Measurements from ENCODE around the gene CAMK4.

Gene CAMK4

DNA sequence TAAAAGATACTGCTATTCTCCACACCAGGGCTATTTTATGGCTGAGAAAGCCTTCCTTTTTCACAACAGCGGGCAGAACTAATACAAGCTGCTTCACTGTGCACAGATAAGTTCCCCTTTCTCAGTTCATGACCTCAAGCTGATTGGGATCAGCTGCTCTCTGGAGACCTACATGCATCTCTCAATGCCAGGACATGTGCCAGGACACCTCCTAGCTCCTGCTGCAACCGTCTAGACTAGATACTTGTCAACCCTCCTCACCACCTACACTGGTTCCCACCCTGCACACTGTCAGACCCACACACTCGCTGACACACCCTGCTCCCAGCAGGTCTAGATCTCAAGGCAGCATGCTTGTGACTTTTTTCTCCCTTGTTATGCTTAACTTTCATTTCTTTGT lies 248.4 kb downstream of the CAMK4 start:
- no peaks in the 10 kb centered on the region for H3K27me3 ChIP-seq (ENCODE audit: insufficient read depth, poor library complexity, severe bottlenecking)
- H3K4me3 ChIP-seq (replicated peaks; ENCODE audit: insufficient read depth, low read length): no peak overlapping the region
- no peak for TF ChIP-seq SPI1 (IDR thresholded peaks at IDR 0.05; ENCODE audit: borderline replicate concordance, low read depth)
- no peak for TF ChIP-seq GABPA (IDR thresholded peaks at IDR 0.05; ENCODE audit: low read depth)
- TF ChIP-seq, protein P1, sequence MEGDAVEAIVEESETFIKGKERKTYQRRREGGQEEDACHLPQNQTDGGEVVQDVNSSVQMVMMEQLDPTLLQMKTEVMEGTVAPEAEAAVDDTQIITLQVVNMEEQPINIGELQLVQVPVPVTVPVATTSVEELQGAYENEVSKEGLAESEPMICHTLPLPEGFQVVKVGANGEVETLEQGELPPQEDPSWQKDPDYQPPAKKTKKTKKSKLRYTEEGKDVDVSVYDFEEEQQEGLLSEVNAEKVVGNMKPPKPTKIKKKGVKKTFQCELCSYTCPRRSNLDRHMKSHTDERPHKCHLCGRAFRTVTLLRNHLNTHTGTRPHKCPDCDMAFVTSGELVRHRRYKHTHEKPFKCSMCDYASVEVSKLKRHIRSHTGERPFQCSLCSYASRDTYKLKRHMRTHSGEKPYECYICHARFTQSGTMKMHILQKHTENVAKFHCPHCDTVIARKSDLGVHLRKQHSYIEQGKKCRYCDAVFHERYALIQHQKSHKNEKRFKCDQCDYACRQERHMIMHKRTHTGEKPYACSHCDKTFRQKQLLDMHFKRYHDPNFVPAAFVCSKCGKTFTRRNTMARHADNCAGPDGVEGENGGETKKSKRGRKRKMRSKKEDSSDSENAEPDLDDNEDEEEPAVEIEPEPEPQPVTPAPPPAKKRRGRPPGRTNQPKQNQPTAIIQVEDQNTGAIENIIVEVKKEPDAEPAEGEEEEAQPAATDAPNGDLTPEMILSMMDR (IDR thresholded peaks at IDR 0.05; ENCODE audit: insufficient read depth, low read length): no peak
- TF ChIP-seq, protein P2, sequence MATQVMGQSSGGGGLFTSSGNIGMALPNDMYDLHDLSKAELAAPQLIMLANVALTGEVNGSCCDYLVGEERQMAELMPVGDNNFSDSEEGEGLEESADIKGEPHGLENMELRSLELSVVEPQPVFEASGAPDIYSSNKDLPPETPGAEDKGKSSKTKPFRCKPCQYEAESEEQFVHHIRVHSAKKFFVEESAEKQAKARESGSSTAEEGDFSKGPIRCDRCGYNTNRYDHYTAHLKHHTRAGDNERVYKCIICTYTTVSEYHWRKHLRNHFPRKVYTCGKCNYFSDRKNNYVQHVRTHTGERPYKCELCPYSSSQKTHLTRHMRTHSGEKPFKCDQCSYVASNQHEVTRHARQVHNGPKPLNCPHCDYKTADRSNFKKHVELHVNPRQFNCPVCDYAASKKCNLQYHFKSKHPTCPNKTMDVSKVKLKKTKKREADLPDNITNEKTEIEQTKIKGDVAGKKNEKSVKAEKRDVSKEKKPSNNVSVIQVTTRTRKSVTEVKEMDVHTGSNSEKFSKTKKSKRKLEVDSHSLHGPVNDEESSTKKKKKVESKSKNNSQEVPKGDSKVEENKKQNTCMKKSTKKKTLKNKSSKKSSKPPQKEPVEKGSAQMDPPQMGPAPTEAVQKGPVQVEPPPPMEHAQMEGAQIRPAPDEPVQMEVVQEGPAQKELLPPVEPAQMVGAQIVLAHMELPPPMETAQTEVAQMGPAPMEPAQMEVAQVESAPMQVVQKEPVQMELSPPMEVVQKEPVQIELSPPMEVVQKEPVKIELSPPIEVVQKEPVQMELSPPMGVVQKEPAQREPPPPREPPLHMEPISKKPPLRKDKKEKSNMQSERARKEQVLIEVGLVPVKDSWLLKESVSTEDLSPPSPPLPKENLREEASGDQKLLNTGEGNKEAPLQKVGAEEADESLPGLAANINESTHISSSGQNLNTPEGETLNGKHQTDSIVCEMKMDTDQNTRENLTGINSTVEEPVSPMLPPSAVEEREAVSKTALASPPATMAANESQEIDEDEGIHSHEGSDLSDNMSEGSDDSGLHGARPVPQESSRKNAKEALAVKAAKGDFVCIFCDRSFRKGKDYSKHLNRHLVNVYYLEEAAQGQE (IDR thresholded peaks at IDR 0.05; ENCODE audit: insufficient replicate concordance, low read depth): no peak
- no peak for TF ChIP-seq POLR2AphosphoS5 (IDR thresholded peaks at IDR 0.05; ENCODE audit: low read depth)
- H3K27ac ChIP-seq (replicated peaks): no peak overlapping the region
- DNase-seq (ENCODE audit: low read depth in 1 of 2, low spot score in 1 of 2): peak in 1 of 2 experiments; percentile 41

DNA sequence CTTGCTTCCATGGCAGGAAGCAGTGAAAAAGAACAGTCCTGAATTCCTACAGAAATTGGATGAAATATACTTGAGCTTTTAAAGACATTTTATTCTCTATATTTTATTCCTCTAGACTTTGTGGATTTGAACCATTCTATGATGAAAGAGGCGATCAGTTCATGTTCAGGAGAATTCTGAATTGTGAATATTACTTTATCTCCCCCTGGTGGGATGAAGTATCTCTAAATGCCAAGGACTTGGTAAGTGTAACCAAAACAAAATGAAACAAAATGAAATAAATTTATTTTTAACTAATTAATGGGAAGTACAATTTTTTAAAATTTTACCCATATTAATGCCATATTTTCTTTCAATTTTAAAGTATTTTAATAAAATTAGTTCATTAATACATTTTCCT lies 254.1 kb downstream of the CAMK4 start:
- Histone ChIP-seq H3K27me3 (ENCODE audit: insufficient read depth, poor library complexity, severe bottlenecking) (no peaks in the 10 kb centered on the region), H3K27ac (replicated peaks) (no peak overlapping the region), H3K4me3 (replicated peaks; ENCODE audit: insufficient read depth, low read length) (no peak overlapping the region)
- no peak for TF ChIP-seq GABPA (IDR thresholded peaks at IDR 0.05; ENCODE audit: low read depth)
- no peak for TF ChIP-seq SPI1 (IDR thresholded peaks at IDR 0.05; ENCODE audit: borderline replicate concordance, low read depth)
- no peak for TF ChIP-seq POLR2AphosphoS5 (IDR thresholded peaks at IDR 0.05; ENCODE audit: low read depth)
- TF ChIP-seq, protein P2 (IDR thresholded peaks at IDR 0.05; ENCODE audit: insufficient replicate concordance, low read depth): no peak
- TF ChIP-seq, protein P1 (IDR thresholded peaks at IDR 0.05; ENCODE audit: insufficient read depth, low read length): no peak
- DNase-seq (ENCODE audit: low read depth in 1 of 2, low spot score in 1 of 2): no peak

DNA sequence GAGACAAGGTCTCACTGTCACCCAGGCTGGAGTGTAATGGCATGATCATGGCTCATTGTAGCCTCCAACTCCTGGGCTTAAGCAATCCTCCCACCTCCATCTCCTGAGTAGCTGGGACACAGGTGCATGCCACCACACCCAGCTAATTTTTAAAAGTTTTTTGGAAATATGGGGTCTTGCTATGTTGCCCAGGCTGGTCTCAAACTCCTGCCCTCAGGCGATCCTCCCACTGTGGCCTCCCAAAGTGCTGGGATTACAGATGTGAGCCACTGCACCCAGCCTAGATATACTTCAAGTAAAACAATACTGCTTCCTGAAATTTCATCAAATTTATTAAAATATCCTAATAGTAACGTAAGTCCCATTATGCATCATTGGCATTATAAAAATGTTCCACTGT lies 254.7 kb downstream of the CAMK4 start:
- TF ChIP-seq POLR2AphosphoS5 (IDR thresholded peaks at IDR 0.05; ENCODE audit: low read depth) (no peak), SPI1 (IDR thresholded peaks at IDR 0.05; ENCODE audit: borderline replicate concordance, low read depth) (no peak), GABPA (IDR thresholded peaks at IDR 0.05; ENCODE audit: low read depth) (no peak)
- TF ChIP-seq, protein P1 (IDR thresholded peaks at IDR 0.05; ENCODE audit: insufficient read depth, low read length): no peak
- TF ChIP-seq, protein P2 (IDR thresholded peaks at IDR 0.05; ENCODE audit: insufficient replicate concordance, low read depth): no peak
- Histone ChIP-seq H3K4me3 (replicated peaks; ENCODE audit: insufficient read depth, low read length) (no peak overlapping the region), H3K27ac (replicated peaks) (no peak overlapping the region), H3K27me3 (ENCODE audit: insufficient read depth, poor library complexity, severe bottlenecking) (no peaks in the 10 kb centered on the region)
- no peak for DNase-seq (ENCODE audit: low read depth in 1 of 2, low spot score in 1 of 2)

Data from HL-60 (cell line).